Esophagus muscularis mucosa (tissue), 4 donors: ENCODE data around the gene SUPT6H. TPM values are rescaled to one million over a fixed set of nuclear protein-coding genes. Genes with fewer than 3 reads are reported as not detected.

ENCODE experiments used
- DNase-seq: peaks from one replicate; pipeline ENCODE4 v3.0.0-alpha.2; 2017; ENCODE audit errors: extremely low spot score
- H3K27ac ChIP-seq, 4 donors: fragments of 200-600 bp; sonication (generic); replicated peaks in 1 of 4; 1 replicate in 3 of 4; 2 replicates in 1 of 4; pipeline ENCODE4 v1.5.1; 2016 to 2019; ENCODE audit warnings: mild to moderate bottlenecking in 1 of 4
- H3K27me3 ChIP-seq, 4 donors: fragments of 200-600 bp; sonication (generic); one replicate each; pipeline versions ENCODE4 v1.5.1 to v1.6.0; 2016 to 2019
- H3K36me3 ChIP-seq, 4 donors: fragments of 200-600 bp; sonication (generic); one replicate each; pipeline ENCODE4 v1.5.1; 2016 to 2019
- H3K4me1 ChIP-seq, 4 donors: fragments of 200-600 bp; sonication (generic); one replicate each; pipeline ENCODE4 v1.5.1; 2016 to 2019
- H3K4me3 ChIP-seq, 4 donors: fragments of 200-600 bp; sonication (generic); 1 replicate in 2 of 4; 2 replicates in 2 of 4; pipeline ENCODE4 v1.5.1; 2016 to 2019; ENCODE audit warnings: mild to moderate bottlenecking in 4 of 4, moderate library complexity in 1 of 4
- H3K9me3 ChIP-seq, 4 donors: fragments of 200-600 bp; sonication (generic); 1 replicate in 3 of 4; 2 replicates in 1 of 4; pipeline ENCODE4 v1.5.1; 2016 to 2019
- CTCF ChIP-seq, 3 experiments: fragments of 200-600 bp in 2 of 3; fragments of 450-650 bp in 1 of 3; sonication (generic) in 2 of 3; IDR thresholded peaks; one replicate each; pipeline ENCODE4 v1.5.1; 2017 to 2019; ENCODE audit warnings: antibody characterized with exemption in 3 of 3, mild to moderate bottlenecking in 2 of 3, moderate library complexity in 1 of 3
- EP300 ChIP-seq: sonication (generic); formaldehyde crosslinking; IDR thresholded peaks from one replicate; pipeline ENCODE4 v1.6.1; 2017; ENCODE audit warnings: antibody characterized with exemption
- POLR2A ChIP-seq: fragments of 450-650 bp; IDR thresholded peaks from one replicate; pipeline ENCODE4 v1.6.1; 2017; ENCODE audit warnings: antibody characterized with exemption, moderate library complexity, mild to moderate bottlenecking, low read depth
- POLR2AphosphoS5 ChIP-seq, 2 donors: sonication (generic); formaldehyde crosslinking; IDR thresholded peaks; one replicate each; pipeline ENCODE4 v1.6.1; 2017; ENCODE audit warnings: antibody characterized with exemption in 2 of 2
- WGBS: methylation state at CpG from one replicate; pipeline ENCODE4 v1.1.5; 2018; 5-methylcytosine and 5-hydroxymethylcytosine counted together
- intact Hi-C: fragments of 100-400 bp; cut with DNase I; formaldehyde crosslinking; loops from one replicate; pipeline ENCODE4 v1.15.1; 2023
- total RNA-seq, 4 donors: library from RNA; depleted of rRNA; stranded (reverse); fragments of >200 nt; gene quantifications; one replicate each; pipeline versions ENCODE4 v1.1.0 to v1.2.1, GENCODE V29; 2016

SUPT6H gene
- total RNA-seq, 4 donors from 2014 or later: 57.3 to 84.4 (median 71.1) TPM

GRCh38 chr17:28716740-28717577 lies 55.0 kb downstream of the SUPT6H start:
- TF ChIP-seq EP300 (no peak), CTCF (IDR thresholded peaks at IDR 0.05) (no peak), POLR2A (no peak), POLR2AphosphoS5 (IDR thresholded peaks at IDR 0.05) (no peak)
- no peaks in the 10 kb centered on the region for H3K27me3 ChIP-seq
- H3K9me3 ChIP-seq: no peaks in the 10 kb centered on the region
- peak overlapping the region; percentile 88 to 97 (median 90) for H3K27ac ChIP-seq
- WGBS: 10% methylated on average over 13 of the region's 63 CpGs
- intact Hi-C loops: no loop called here
- peak overlapping the region; percentile 68 to 83 (median 76) for H3K4me3 ChIP-seq
- H3K4me1 ChIP-seq: peaks cover 48 to 65% (median 60%) of the 10 kb centered on the region in 4 donors
- DNase-seq: no peak
- peaks cover 12 to 46% (median 31%) of the 10 kb centered on the region in 4 donors for H3K36me3 ChIP-seq

- intact Hi-C loops: no loop called here
- WGBS: 27% methylated on average over 14 of the region's 60 CpGs
- Histone ChIP-seq H3K36me3 (peaks cover 20 to 50% (median 39%) of the 10 kb centered on the region in 4 donors), H3K27me3 (no peaks in the 10 kb centered on the region), H3K9me3 (no peaks in the 10 kb centered on the region), H3K4me1 (peaks cover 50 to 65% (median 62%) of the 10 kb centered on the region in 4 donors), H3K27ac (peak within 1 kb of the TSS; percentile 88 to 97 (median 90)), H3K4me3 (peak within 1 kb of the TSS; percentile 68 to 83 (median 76))
- peak; percentile 44 to 82 for TF ChIP-seq POLR2AphosphoS5 (IDR thresholded peaks at IDR 0.05)
- peak; percentile 5 for TF ChIP-seq POLR2A
- TF ChIP-seq CTCF (IDR thresholded peaks at IDR 0.05): peak; percentile 32 to 34 (median 33)
- TF ChIP-seq EP300: no peak
- DNase-seq: peak; percentile 95
Observed at GRCh38 chr17:28717578-28718332, 55.8 kb downstream of the SUPT6H start, which contains the start of gene RAB34. Gene RAB34, minus strand, starts transcription at chr17:28717868. Its CDS starts 602 bp downstream, at chr17:28717266.

GRCh38 chr17:28718333-28719020 lies 56.5 kb downstream of the SUPT6H start:
- intact Hi-C loops: no loop called here
- no peaks in the 10 kb centered on the region for H3K27me3 ChIP-seq
- H3K36me3 ChIP-seq: peaks cover 27 to 50% (median 45%) of the 10 kb centered on the region in 4 donors
- TF ChIP-seq POLR2A (no peak), CTCF (IDR thresholded peaks at IDR 0.05) (no peak), EP300 (no peak), POLR2AphosphoS5 (IDR thresholded peaks at IDR 0.05) (no peak)
- peaks cover 50 to 72% (median 63%) of the 10 kb centered on the region in 4 donors for H3K4me1 ChIP-seq
- 37% methylated on average over 18 of the region's 18 CpGs for whole genome bisulfite sequencing
- H3K27ac ChIP-seq: peak overlapping the region; percentile 88 to 97 (median 90)
- peak overlapping the region; percentile 68 to 95 (median 76) for H3K4me3 ChIP-seq
- no peak for DNase-seq
- H3K9me3 ChIP-seq: no peaks in the 10 kb centered on the region

GRCh38 chr17:28719021-28719433 lies 57.0 kb downstream of the SUPT6H start:
- Histone ChIP-seq H3K27me3 (no peaks in the 10 kb centered on the region), H3K9me3 (no peaks in the 10 kb centered on the region), H3K36me3 (peaks cover 33 to 50% (median 46%) of the 10 kb centered on the region in 4 donors), H3K4me3 (peak overlapping the region; percentile 67 to 95 (median 76)), H3K4me1 (peaks cover 50 to 72% (median 63%) of the 10 kb centered on the region in 4 donors), H3K27ac (peak overlapping the region; percentile 88 to 97 (median 90))
- TF ChIP-seq EP300 (no peak), CTCF (IDR thresholded peaks at IDR 0.05) (no peak), POLR2AphosphoS5 (IDR thresholded peaks at IDR 0.05) (no peak), POLR2A (no peak)
- intact Hi-C loops: no loop called here
- no peak for DNase-seq
- WGBS: 36% methylated on average over 18 of the region's 18 CpGs
